Ishikawa (cell line): ENCODE measurements around the gene DMP1.

Source experiments
- CEBPB ChIP-seq: IDR thresholded peaks from 2 replicates; pipeline ENCODE4 v1.6.1; 2012
- CREB1 ChIP-seq: IDR thresholded peaks from 2 replicates; pipeline ENCODE4 v1.6.1; 2012; ENCODE audit warnings: low read depth
- EGR1 ChIP-seq: IDR thresholded peaks from 2 replicates; pipeline ENCODE4 v1.6.1; 2012
- EP300 ChIP-seq: IDR thresholded peaks from 2 replicates; pipeline ENCODE4 v1.6.1; 2012; ENCODE audit warnings: borderline replicate concordance
- FOXM1 ChIP-seq: IDR thresholded peaks from 2 replicates; pipeline ENCODE4 v1.6.1; 2012; ENCODE audit warnings: low read depth, borderline replicate concordance
- MAX ChIP-seq: IDR thresholded peaks from 2 replicates; pipeline ENCODE4 v1.6.1; 2012
- NFIC ChIP-seq: IDR thresholded peaks from 2 replicates; pipeline ENCODE4 v1.6.1; 2012
- RAD21 ChIP-seq: IDR thresholded peaks from 2 replicates; pipeline ENCODE4 v1.6.1; 2012; ENCODE audit warnings: low read depth
- REST ChIP-seq: IDR thresholded peaks from 2 replicates; pipeline ENCODE4 v1.6.1; 2012; ENCODE audit warnings: low read depth, mild to moderate bottlenecking
- TAF1 ChIP-seq: IDR thresholded peaks from 2 replicates; pipeline ENCODE4 v1.6.1; 2012; ENCODE audit warnings: low read depth, mild to moderate bottlenecking
- TCF12 ChIP-seq: IDR thresholded peaks from 2 replicates; pipeline ENCODE4 v1.6.1; 2012; ENCODE audit warnings: low read depth
- TEAD4 ChIP-seq: IDR thresholded peaks from 2 replicates; pipeline ENCODE4 v1.6.1; 2012
- YY1 ChIP-seq: IDR thresholded peaks from 2 replicates; pipeline ENCODE4 v1.6.1; 2012; ENCODE audit warnings: low read depth
- ZBTB7A ChIP-seq: IDR thresholded peaks from 2 replicates; pipeline ENCODE4 v1.6.1; 2012; ENCODE audit warnings: low read depth
- TF ChIP-seq, protein P1 (sequence below): IDR thresholded peaks from 2 replicates; pipeline ENCODE4 v1.6.1; 2012

DMP1 gene

DNA sequence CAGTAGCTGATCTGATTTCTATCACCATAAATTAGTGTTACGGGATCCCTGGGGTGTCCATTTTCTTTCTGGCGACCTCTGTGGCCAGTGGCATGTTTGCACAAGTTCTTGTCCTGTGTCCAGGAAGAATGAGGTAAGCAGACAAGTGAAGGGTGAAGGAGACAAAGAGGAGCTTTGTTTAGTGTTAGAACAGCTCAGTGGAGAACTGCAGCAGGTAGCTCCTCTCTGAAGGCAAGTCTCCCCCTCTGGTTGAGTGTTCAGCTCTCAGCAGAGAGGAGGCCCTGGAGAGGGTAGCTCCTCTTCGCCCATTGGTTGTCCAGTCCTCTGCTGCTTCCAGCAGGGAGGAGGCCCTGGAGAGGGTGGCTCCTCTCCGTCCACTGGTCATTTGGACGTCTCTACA, 47.2 kb downstream of the DMP1 start:
- no peak for TF ChIP-seq EGR1
- TF ChIP-seq YY1, result no peak
- no peak for TF ChIP-seq MAX
- no peak for TF ChIP-seq TAF1
- TF ChIP-seq RAD21, result no peak
- TF ChIP-seq ZBTB7A, result no peak
- TF ChIP-seq, protein P1, sequence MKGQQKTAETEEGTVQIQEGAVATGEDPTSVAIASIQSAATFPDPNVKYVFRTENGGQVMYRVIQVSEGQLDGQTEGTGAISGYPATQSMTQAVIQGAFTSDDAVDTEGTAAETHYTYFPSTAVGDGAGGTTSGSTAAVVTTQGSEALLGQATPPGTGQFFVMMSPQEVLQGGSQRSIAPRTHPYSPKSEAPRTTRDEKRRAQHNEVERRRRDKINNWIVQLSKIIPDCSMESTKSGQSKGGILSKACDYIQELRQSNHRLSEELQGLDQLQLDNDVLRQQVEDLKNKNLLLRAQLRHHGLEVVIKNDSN, result no peak
- TF ChIP-seq TCF12, result no peak
- TF ChIP-seq FOXM1, result no peak
- TF ChIP-seq TEAD4, result no peak
- no peak for TF ChIP-seq CREB1
- TF ChIP-seq NFIC, result no peak
- no peak for TF ChIP-seq REST
- no peak for TF ChIP-seq CEBPB
- TF ChIP-seq EP300, result no peak

DNA sequence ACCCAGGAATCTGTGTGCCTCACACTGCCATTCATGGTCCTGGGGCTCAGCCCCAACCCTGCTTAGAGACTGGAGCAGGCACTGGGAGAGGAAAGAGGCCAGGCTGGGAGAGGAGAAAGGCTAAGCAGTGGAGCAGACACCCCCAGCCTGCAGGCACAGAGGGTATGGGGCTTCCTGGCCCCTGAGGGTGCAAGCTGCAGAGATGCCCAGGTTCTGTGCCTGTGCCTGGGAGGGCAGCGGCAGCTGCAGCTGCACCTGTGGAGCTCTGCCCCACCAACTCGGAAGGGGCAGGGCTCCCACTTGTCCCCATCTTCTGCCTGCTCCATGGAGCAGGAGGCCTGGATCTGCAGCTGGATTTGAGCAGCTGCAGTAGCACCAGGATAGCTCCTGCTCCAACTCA, 47.9 kb downstream of the DMP1 start:
- no peak for TF ChIP-seq TCF12
- TF ChIP-seq, protein P1, result no peak
- no peak for TF ChIP-seq REST
- TF ChIP-seq TAF1, result no peak
- TF ChIP-seq CEBPB, result no peak
- no peak for TF ChIP-seq EP300
- TF ChIP-seq EGR1, result no peak
- TF ChIP-seq CREB1, result no peak
- no peak for TF ChIP-seq TEAD4
- TF ChIP-seq ZBTB7A, result no peak
- no peak for TF ChIP-seq RAD21
- TF ChIP-seq MAX, result no peak
- TF ChIP-seq YY1, result no peak
- no peak for TF ChIP-seq NFIC
- TF ChIP-seq FOXM1, result no peak

DNA sequence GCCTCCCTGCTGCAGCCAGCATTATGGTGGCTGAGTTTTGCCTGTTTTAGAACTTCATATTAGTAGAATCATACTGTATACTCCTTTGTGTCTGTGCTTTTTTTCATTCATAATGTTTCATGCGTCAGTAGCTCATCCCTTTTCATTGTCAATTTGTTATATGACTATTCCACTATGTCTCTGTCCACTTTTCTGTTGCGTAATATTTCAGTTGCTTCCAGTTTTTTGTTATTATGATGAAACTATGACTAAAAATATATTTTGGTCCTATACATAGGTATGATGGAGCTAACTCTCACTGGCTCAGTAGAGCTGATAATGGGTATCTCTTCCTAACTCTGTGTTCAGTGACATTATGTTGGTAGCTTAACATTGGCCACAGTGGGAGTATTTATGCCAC, 48.3 kb downstream of the DMP1 start:
- TF ChIP-seq EP300 (no peak), CEBPB (no peak), ZBTB7A (no peak), TEAD4 (no peak), YY1 (no peak), MAX (no peak), FOXM1 (no peak), TCF12 (no peak), CREB1 (no peak), EGR1 (no peak), NFIC (no peak), REST (no peak), TAF1 (no peak), RAD21 (no peak)
- TF ChIP-seq, protein P1, result no peak

- TF ChIP-seq EGR1, result no peak
- no peak for TF ChIP-seq RAD21
- TF ChIP-seq, protein P1, result no peak
- TF ChIP-seq CEBPB, result no peak
- no peak for TF ChIP-seq CREB1
Measured at GRCh38 chr4:87704001-87704400, 53.9 kb downstream of the DMP1 start.
